Myocyte (in vitro differentiated cells): ENCODE data around the gene NIPBL. TPM values are rescaled to one million over a fixed set of nuclear protein-coding genes. Genes with fewer than 3 reads are reported as not detected.
"Not testable (repeated sequence)": the region's sequence is repeated elsewhere in the genome, so short reads cannot be mapped to it uniquely, and the experiment has no call there.

Source experiments
- DNase-seq: peaks from one replicate; pipeline ENCODE4 v3.0.0-alpha.2; 2012; ENCODE audit warnings: low read depth
- total RNA-seq: library from RNA; depleted of rRNA; stranded (reverse); fragments of >200 nt; gene quantifications from 2 replicates; pipeline ENCODE4 v1.2.3, GENCODE V29; 2014

The NIPBL gene
- total RNA-seq, 1 donor from 2014 or later = 19.4 TPM

GRCh38 chr5:36901856-36902255 lies 25.3 kb downstream of the NIPBL start:
- no peak for DNase-seq

GRCh38 chr5:36902353-36902752 lies 25.8 kb downstream of the NIPBL start:
- no peak for DNase-seq

- no peak for DNase-seq
Measured at GRCh38 chr5:36904677-36905076, 28.1 kb downstream of the NIPBL start.

GRCh38 chr5:36908544-36909260 lies 32.1 kb downstream of the NIPBL start:
- no peak for DNase-seq

GRCh38 chr5:36915653-36916052 lies 39.1 kb downstream of the NIPBL start:
- peak; percentile 19 for DNase-seq

- not testable (repeated sequence) for DNase-seq
Measured at GRCh38 chr5:36916614-36917013, 40.0 kb downstream of the NIPBL start.

- DNase-seq = not testable (repeated sequence)
Measured at GRCh38 chr5:36917358-36917757, 40.8 kb downstream of the NIPBL start.

GRCh38 chr5:36919238-36919637 lies 42.7 kb downstream of the NIPBL start:
- DNase-seq = no peak

- DNase-seq = no peak
Measured at GRCh38 chr5:36919650-36920049, 43.1 kb downstream of the NIPBL start.

GRCh38 chr5:36928947-36929346 lies 52.4 kb downstream of the NIPBL start:
- DNase-seq = peak; percentile 33

- no peak for DNase-seq
Measured at GRCh38 chr5:36929438-36929837, 52.9 kb downstream of the NIPBL start.

GRCh38 chr5:36932056-36932455 lies 55.5 kb downstream of the NIPBL start:
- no peak for DNase-seq

- DNase-seq = no peak
Measured at GRCh38 chr5:36932699-36933098, 56.1 kb downstream of the NIPBL start.

GRCh38 chr5:36934740-36935356 lies 58.3 kb downstream of the NIPBL start:
- no peak for DNase-seq

GRCh38 chr5:36935805-36936204 lies 59.2 kb downstream of the NIPBL start:
- no peak for DNase-seq

- DNase-seq = no peak
Measured at GRCh38 chr5:36936309-36936708, 59.7 kb downstream of the NIPBL start.

- no peak for DNase-seq
Measured at GRCh38 chr5:36938129-36938528, 61.6 kb downstream of the NIPBL start.

- no peak for DNase-seq
Measured at GRCh38 chr5:36939969-36940858, 63.6 kb downstream of the NIPBL start.

GRCh38 chr5:36943584-36943983 lies 67.0 kb downstream of the NIPBL start:
- no peak for DNase-seq

GRCh38 chr5:36944024-36944423 lies 67.5 kb downstream of the NIPBL start:
- DNase-seq = no peak

GRCh38 chr5:36944607-36945225 lies 68.1 kb downstream of the NIPBL start:
- peak; percentile 65 for DNase-seq

GRCh38 chr5:36945687-36946086 lies 69.1 kb downstream of the NIPBL start:
- no peak for DNase-seq
